GM18508 (cell line): ENCODE data around the gene GLCCI1.
A peak's percentile ranks its signal among the peaks of the same experiment; 100 is the strongest.
"Not testable (repeated sequence)": the region's sequence is repeated elsewhere in the genome, so short reads cannot be mapped to it uniquely, and the experiment has no call there.

Experiments used
- ATAC-seq: cut with Tn5 transposase; IDR thresholded peaks from one replicate; pipeline ENCODE4 v1.9.1; 2021; ENCODE audit warnings: moderate number of reproducible peaks; ENCODE audit not compliant: insufficient read depth, unreplicated experiment

The GLCCI1 gene

GRCh38 chr7:8085420-8085819, 116.8 kb downstream of the GLCCI1 start:
- no peak for ATAC-seq

GRCh38 chr7:8086239-8086638, 117.6 kb downstream of the GLCCI1 start:
- no peak for ATAC-seq

GRCh38 chr7:8089036-8089780, 120.6 kb downstream of the GLCCI1 start:
- ATAC-seq, result no peak

GRCh38 chr7:8092140-8092539, 123.5 kb downstream of the GLCCI1 start:
- ATAC-seq, result no peak

- ATAC-seq, result no peak
Measured at GRCh38 chr7:8094164-8095140, 125.9 kb downstream of the GLCCI1 start.

GRCh38 chr7:8101292-8101691, 132.7 kb downstream of the GLCCI1 start:
- ATAC-seq, result not testable (repeated sequence)

GRCh38 chr7:8103282-8103681, 134.7 kb downstream of the GLCCI1 start:
- ATAC-seq, result no peak

- ATAC-seq, result no peak
Measured at GRCh38 chr7:8105449-8106095, 137.0 kb downstream of the GLCCI1 start.

- no peak for ATAC-seq
Measured at GRCh38 chr7:8109196-8110022, 140.8 kb downstream of the GLCCI1 start.

- ATAC-seq, result no peak
Measured at GRCh38 chr7:8111282-8111960, 142.8 kb downstream of the GLCCI1 start.

- no peak for ATAC-seq
Measured at GRCh38 chr7:8112685-8113084, 144.1 kb downstream of the GLCCI1 start.

GRCh38 chr7:8113184-8113583, 144.6 kb downstream of the GLCCI1 start:
- ATAC-seq, result no peak

GRCh38 chr7:8114175-8114574, 145.6 kb downstream of the GLCCI1 start:
- no peak for ATAC-seq

GRCh38 chr7:8115547-8116402, 147.2 kb downstream of the GLCCI1 start:
- peak; percentile 92 for ATAC-seq

GRCh38 chr7:8117195-8117594, 148.6 kb downstream of the GLCCI1 start:
- no peak for ATAC-seq

- ATAC-seq, result no peak
Measured at GRCh38 chr7:8119262-8119661, 150.7 kb downstream of the GLCCI1 start.

- ATAC-seq, result no peak
Measured at GRCh38 chr7:8120390-8121058, 151.9 kb downstream of the GLCCI1 start.

GRCh38 chr7:8121243-8121642, 152.6 kb downstream of the GLCCI1 start:
- no peak for ATAC-seq
